HG03575 (cell line): ENCODE data around the gene TADA2B.

Source experiments
- ATAC-seq: cut with Tn5 transposase; IDR thresholded peaks from one replicate; pipeline ENCODE4 v1.9.1; 2021; ENCODE audit not compliant: unreplicated experiment, insufficient number of reproducible peaks, low FRiP score; ENCODE audit errors: extremely low read depth

Gene TADA2B

GRCh38 chr4:7016086-7016485 lies 27.1 kb upstream of the TADA2B start:
- ATAC-seq: no peak

- no peak for ATAC-seq
Observed at GRCh38 chr4:7016512-7016911, 26.7 kb upstream of the TADA2B start.

GRCh38 chr4:7017446-7018048 lies 25.6 kb upstream of the TADA2B start:
- no peak for ATAC-seq

GRCh38 chr4:7018281-7018680 lies 24.9 kb upstream of the TADA2B start:
- no peak for ATAC-seq

GRCh38 chr4:7019367-7019766 lies 23.8 kb upstream of the TADA2B start:
- ATAC-seq: no peak

- no peak for ATAC-seq
Observed at GRCh38 chr4:7020290-7020689, 22.9 kb upstream of the TADA2B start.

- ATAC-seq: no peak
Observed at GRCh38 chr4:7020856-7021255, 22.3 kb upstream of the TADA2B start.

GRCh38 chr4:7021355-7021754 lies 21.8 kb upstream of the TADA2B start:
- ATAC-seq: no peak

- no peak for ATAC-seq
Observed at GRCh38 chr4:7021930-7022664, 21.1 kb upstream of the TADA2B start.

GRCh38 chr4:7023486-7023885 lies 19.7 kb upstream of the TADA2B start:
- no peak for ATAC-seq

- no peak for ATAC-seq
Observed at GRCh38 chr4:7023901-7024300, 19.3 kb upstream of the TADA2B start.

GRCh38 chr4:7024336-7024890 lies 18.8 kb upstream of the TADA2B start:
- no peak for ATAC-seq

- no peak for ATAC-seq
Observed at GRCh38 chr4:7025040-7025602, 18.1 kb upstream of the TADA2B start.

- ATAC-seq: no peak
Observed at GRCh38 chr4:7026107-7026506, 17.1 kb upstream of the TADA2B start.

- no peak for ATAC-seq
Observed at GRCh38 chr4:7027284-7027683, 15.9 kb upstream of the TADA2B start.

- ATAC-seq: no peak
Observed at GRCh38 chr4:7027913-7028312, 15.3 kb upstream of the TADA2B start.

GRCh38 chr4:7029212-7029611 lies 14.0 kb upstream of the TADA2B start:
- no peak for ATAC-seq

- ATAC-seq: no peak
Observed at GRCh38 chr4:7029921-7030320, 13.3 kb upstream of the TADA2B start.

GRCh38 chr4:7030856-7031255 lies 12.3 kb upstream of the TADA2B start:
- no peak for ATAC-seq
